Measurements from ENCODE around the gene SLC13A5.

DNA sequence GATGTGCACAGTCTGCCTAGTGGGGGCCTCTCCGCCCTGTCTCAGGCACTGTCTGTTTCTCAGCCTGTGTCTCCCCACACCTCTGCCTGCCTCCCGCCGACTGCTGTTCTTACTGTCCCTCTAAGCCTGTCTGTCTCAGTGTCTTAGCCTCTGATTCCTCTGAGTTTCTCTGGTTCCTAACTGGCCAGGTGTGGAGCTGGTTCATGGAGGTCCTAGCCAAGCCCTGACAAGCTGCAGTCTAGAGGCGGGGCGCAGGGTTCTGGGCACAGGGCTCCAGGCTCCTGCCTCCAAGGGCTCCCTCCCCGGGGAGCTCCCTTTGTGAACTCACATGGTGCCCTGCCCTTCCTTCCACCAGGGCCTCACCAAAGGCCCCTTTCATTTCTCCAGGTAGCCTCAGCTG lies 42.2 kb downstream of the SLC13A5 start:
- no peak for TF ChIP-seq POLR2A (IDR thresholded peaks at IDR 0.05; ENCODE audit: extremely low read depth, insufficient read length)
- TF ChIP-seq, protein P1, sequence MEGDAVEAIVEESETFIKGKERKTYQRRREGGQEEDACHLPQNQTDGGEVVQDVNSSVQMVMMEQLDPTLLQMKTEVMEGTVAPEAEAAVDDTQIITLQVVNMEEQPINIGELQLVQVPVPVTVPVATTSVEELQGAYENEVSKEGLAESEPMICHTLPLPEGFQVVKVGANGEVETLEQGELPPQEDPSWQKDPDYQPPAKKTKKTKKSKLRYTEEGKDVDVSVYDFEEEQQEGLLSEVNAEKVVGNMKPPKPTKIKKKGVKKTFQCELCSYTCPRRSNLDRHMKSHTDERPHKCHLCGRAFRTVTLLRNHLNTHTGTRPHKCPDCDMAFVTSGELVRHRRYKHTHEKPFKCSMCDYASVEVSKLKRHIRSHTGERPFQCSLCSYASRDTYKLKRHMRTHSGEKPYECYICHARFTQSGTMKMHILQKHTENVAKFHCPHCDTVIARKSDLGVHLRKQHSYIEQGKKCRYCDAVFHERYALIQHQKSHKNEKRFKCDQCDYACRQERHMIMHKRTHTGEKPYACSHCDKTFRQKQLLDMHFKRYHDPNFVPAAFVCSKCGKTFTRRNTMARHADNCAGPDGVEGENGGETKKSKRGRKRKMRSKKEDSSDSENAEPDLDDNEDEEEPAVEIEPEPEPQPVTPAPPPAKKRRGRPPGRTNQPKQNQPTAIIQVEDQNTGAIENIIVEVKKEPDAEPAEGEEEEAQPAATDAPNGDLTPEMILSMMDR (IDR thresholded peaks at IDR 0.05; ENCODE audit: low read depth, low read length): no peak

All from NB4 (cell line).